HG03457 (cell line): ENCODE measurements around the gene MMRN1.

Source experiments
- ATAC-seq: cut with Tn5 transposase; IDR thresholded peaks from one replicate; pipeline ENCODE4 v1.9.1; 2021; ENCODE audit warnings: moderate number of reproducible peaks; ENCODE audit not compliant: unreplicated experiment

The MMRN1 gene

GRCh38 chr4:89994176-89994873 is 99.7 kb downstream of the MMRN1 start:
- ATAC-seq = no peak

GRCh38 chr4:89995006-89995405 is 100.4 kb downstream of the MMRN1 start:
- ATAC-seq = no peak

- no peak for ATAC-seq
Observed at GRCh38 chr4:89995814-89996213, 101.2 kb downstream of the MMRN1 start.

GRCh38 chr4:89997171-89997704 is 102.6 kb downstream of the MMRN1 start:
- ATAC-seq = no peak

- no peak for ATAC-seq
Observed at GRCh38 chr4:89998469-89999011, 103.9 kb downstream of the MMRN1 start.

GRCh38 chr4:90001023-90001422 is 106.4 kb downstream of the MMRN1 start:
- ATAC-seq = no peak

GRCh38 chr4:90002441-90003062 is 107.9 kb downstream of the MMRN1 start:
- no peak for ATAC-seq
